22Rv1 (cell line): Measurements from ENCODE around the gene PCDHGA2.

ENCODE experiments used
- ZFX ChIP-seq: fragments of 450-650 bp; IDR thresholded peaks from 2 replicates; pipeline ENCODE4 v1.6.1; 2017; ENCODE audit warnings: antibody characterized with exemption, borderline replicate concordance
- TF ChIP-seq, protein P1 (sequence below): fragments of 450-650 bp; IDR thresholded peaks from 2 replicates; pipeline ENCODE4 v1.5.1; 2017; ENCODE audit warnings: mild to moderate bottlenecking

DNA sequence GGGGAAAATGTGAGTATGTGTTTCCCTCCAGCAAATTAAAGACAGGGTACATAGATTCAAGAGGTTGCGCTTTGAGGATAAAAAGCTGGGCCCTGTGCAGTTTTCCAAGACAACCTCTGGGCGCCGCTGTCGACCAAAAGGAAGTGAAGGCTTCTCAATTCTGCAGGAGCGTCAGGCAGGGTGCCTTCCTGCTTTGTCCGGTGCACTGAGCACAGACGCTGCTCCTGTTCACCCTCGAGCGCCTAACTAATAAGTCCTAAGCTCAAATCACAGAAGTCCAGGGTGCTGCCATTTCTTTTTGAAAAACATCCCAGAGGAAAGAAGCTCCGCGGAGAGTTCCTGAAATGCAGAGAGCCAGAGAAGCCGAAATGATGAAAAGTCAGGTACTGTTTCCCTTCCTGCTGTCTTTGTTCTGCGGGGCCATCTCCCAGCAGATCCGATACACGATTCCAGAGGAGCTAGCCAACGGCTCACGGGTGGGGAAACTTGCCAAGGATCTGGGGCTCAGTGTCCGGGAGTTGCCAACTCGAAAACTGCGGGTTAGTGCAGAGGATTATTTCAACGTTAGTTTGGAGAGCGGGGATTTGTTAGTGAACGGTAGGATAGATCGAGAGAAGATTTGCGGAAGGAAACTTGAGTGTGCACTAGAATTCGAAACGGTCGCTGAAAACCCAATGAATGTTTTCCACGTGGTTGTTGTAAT is 11.5 kb downstream of the PCDHGA2 start, which contains the start of gene PCDHGB1:
- TF ChIP-seq, protein P1, sequence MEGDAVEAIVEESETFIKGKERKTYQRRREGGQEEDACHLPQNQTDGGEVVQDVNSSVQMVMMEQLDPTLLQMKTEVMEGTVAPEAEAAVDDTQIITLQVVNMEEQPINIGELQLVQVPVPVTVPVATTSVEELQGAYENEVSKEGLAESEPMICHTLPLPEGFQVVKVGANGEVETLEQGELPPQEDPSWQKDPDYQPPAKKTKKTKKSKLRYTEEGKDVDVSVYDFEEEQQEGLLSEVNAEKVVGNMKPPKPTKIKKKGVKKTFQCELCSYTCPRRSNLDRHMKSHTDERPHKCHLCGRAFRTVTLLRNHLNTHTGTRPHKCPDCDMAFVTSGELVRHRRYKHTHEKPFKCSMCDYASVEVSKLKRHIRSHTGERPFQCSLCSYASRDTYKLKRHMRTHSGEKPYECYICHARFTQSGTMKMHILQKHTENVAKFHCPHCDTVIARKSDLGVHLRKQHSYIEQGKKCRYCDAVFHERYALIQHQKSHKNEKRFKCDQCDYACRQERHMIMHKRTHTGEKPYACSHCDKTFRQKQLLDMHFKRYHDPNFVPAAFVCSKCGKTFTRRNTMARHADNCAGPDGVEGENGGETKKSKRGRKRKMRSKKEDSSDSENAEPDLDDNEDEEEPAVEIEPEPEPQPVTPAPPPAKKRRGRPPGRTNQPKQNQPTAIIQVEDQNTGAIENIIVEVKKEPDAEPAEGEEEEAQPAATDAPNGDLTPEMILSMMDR: peak; percentile 88
- TF ChIP-seq ZFX: no peak
